Endothelial cell of umbilical vein (primary cell): Measurements from ENCODE around the gene BBX. TPM values are rescaled to one million over a fixed set of nuclear protein-coding genes. Genes with fewer than 3 reads are reported as not detected.
A peak's percentile ranks its signal among the peaks of the same experiment; 100 is the strongest.

Source experiments
- BruUV-seq: library from RNA; stranded (reverse); fragments of 400-500 nt; replicated peaks from 2 replicates; lab custom pipeline; 2021; lab: Mats Ljungman, UMichigan
- CTCF ChIA-PET: fragments of 300-600, 350-600 bp; sonication (Branson Sonifier 250); formaldehyde crosslinking; loops from one replicate; lab custom pipeline; 2021; ENCODE audit warnings: antibody characterized with exemption, inconsistent platforms; lab: Charles Lee
- POLR2A ChIA-PET: fragments of 300-600, 350-600 bp; sonication (Branson Sonifier 250); formaldehyde crosslinking; loops from one replicate; lab custom pipeline; 2021; ENCODE audit warnings: antibody characterized with exemption, inconsistent platforms; lab: Charles Lee
- DNase-seq: peaks from one replicate; pipeline ENCODE4 v3.0.0-alpha.2; 2011; ENCODE audit warnings: low read depth, low spot score
- FAIRE-seq: peaks from 2 replicates; lab custom pipeline; 2011; peaks lifted over from hg19 to GRCh38; lab: Jason Lieb, UNC
- H2AFZ ChIP-seq: 2 replicates; pipeline ENCODE4 v1.6.0; 2012; ENCODE audit warnings: low read depth, low read length, control low read depth, inconsistent platforms
- H3K27ac ChIP-seq: 2 replicates; pipeline ENCODE4 v1.5.1; 2011; ENCODE audit warnings: low read depth, mild to moderate bottlenecking, control low read depth, low read length, moderate library complexity; ENCODE audit not compliant: insufficient read depth
- H3K27me3 ChIP-seq, 2 experiments: 2 replicates each; pipeline versions ENCODE4 v1.6.0 to v1.6.1; 2011; ENCODE audit warnings: low read length in 2 of 2, mixed read lengths in 1 of 2; ENCODE audit not compliant: control insufficient read depth in 2 of 2, insufficient read depth in 2 of 2
- H3K36me3 ChIP-seq, 2 experiments: 2 replicates in 1 of 2; 3 replicates in 1 of 2; pipeline ENCODE4 v1.5.1; 2011; ENCODE audit warnings: low read length in 2 of 2, mild to moderate bottlenecking in 1 of 2, moderate library complexity in 1 of 2; ENCODE audit not compliant: control insufficient read depth in 2 of 2, insufficient read depth in 2 of 2; ENCODE audit errors: extremely low read depth in 1 of 2
- H3K4me1 ChIP-seq: 3 replicates; pipeline ENCODE4 v1.5.1; 2011; ENCODE audit warnings: mild to moderate bottlenecking, low read length; ENCODE audit not compliant: control insufficient read depth, insufficient read depth; ENCODE audit errors: extremely low read depth
- H3K4me2 ChIP-seq: 2 replicates; pipeline ENCODE4 v1.6.1; 2011; ENCODE audit warnings: low read length, control low read depth, mixed read lengths; ENCODE audit not compliant: insufficient read depth
- H3K4me3 ChIP-seq, 3 experiments: fragments of 200-600 bp in 1 of 3; sonication (generic), shearing (Covaris generic) in 1 of 3; replicated peaks in 1 of 3; 2 replicates each; pipeline ENCODE4 v1.5.1; 2011 to 2016; ENCODE audit warnings: control low read depth in 3 of 3, low read length in 3 of 3, mild to moderate bottlenecking in 2 of 3, inconsistent platforms in 1 of 3, low read depth in 1 of 3, moderate library complexity in 1 of 3; ENCODE audit not compliant: insufficient read depth in 1 of 3
- H3K79me2 ChIP-seq: 2 replicates; pipeline ENCODE4 v1.6.0; 2012; ENCODE audit warnings: low read length, inconsistent platforms; ENCODE audit not compliant: control insufficient read depth, insufficient read depth
- H3K9ac ChIP-seq: replicated peaks from 2 replicates; pipeline ENCODE3; 2011; ENCODE audit warnings: low read length, control low read depth; ENCODE audit not compliant: insufficient read depth; ENCODE audit errors: extremely low read depth
- H3K9me1 ChIP-seq: replicated peaks from 3 replicates; pipeline ENCODE4 v1.6.0; 2011; ENCODE audit warnings: mild to moderate bottlenecking, low read length; ENCODE audit not compliant: control insufficient read depth, insufficient read depth; ENCODE audit errors: extremely low read depth
- H3K9me3 ChIP-seq: replicated peaks from 2 replicates; pipeline ENCODE4 v1.5.1; 2012; ENCODE audit warnings: low read length, inconsistent platforms; ENCODE audit not compliant: control insufficient read depth, insufficient read depth
- H4K20me1 ChIP-seq: replicated peaks from 2 replicates; pipeline ENCODE3; 2011; ENCODE audit warnings: mild to moderate bottlenecking, low read length; ENCODE audit not compliant: control insufficient read depth, insufficient read depth; ENCODE audit errors: extremely low read depth
- FOS ChIP-seq: IDR thresholded peaks from 2 replicates; pipeline ENCODE4 v1.6.1; 2011; ENCODE audit warnings: mild to moderate bottlenecking, low read length, moderate library complexity, borderline replicate concordance; ENCODE audit not compliant: insufficient read depth
- POLR2A ChIP-seq: IDR thresholded peaks from 2 replicates; pipeline ENCODE4 v1.6.1; 2012; ENCODE audit warnings: low read depth, mild to moderate bottlenecking, control low read depth, low read length
- dilution Hi-C: fragments of 300-500 bp; cut with MboI; formaldehyde crosslinking; loops from one replicate; pipeline ENCODE4 v1.15.0; 2019; ENCODE audit warnings: low sequenced_read_pairs; ENCODE audit not compliant: extremely low pct_ligation_motif_present
- intact Hi-C: fragments of 100-400 bp; cut with micrococcal nuclease; formaldehyde crosslinking; loops from one replicate; pipeline ENCODE4 v1.10.0; 2022
- polyA plus RNA-seq, 4 experiments: library from polyadenylated mRNA; depleted of rRNA in 3 of 4; stranded (reverse) in 3 of 4; unstranded in 1 of 4; fragments of >200 nt; gene quantifications; 2 replicates each; pipeline versions ENCODE4 v1.2.1 to v1.2.3, GENCODE V29; 2011 to 2012; ENCODE audit warnings: missing spikeins in 1 of 4
- total RNA-seq: library from RNA; stranded (reverse); gene quantifications from 2 replicates; pipeline ENCODE4 v1.2.3, GENCODE V29; 2021
- TF ChIP-seq, protein P1 (sequence below): IDR thresholded peaks from 2 replicates; pipeline ENCODE4 v1.6.1; 2011; ENCODE audit not compliant: insufficient read depth, insufficient read length
- TF ChIP-seq, protein P2 (sequence below), 2 donors: IDR thresholded peaks; 1 replicate in 1 of 2; 2 replicates in 1 of 2; pipeline ENCODE4 v1.5.1; 2011; ENCODE audit warnings: low read length in 2 of 2, mild to moderate bottlenecking in 2 of 2, moderate library complexity in 2 of 2, control low read depth in 1 of 2, inconsistent platforms in 1 of 2, low read depth in 1 of 2; ENCODE audit not compliant: insufficient read depth in 1 of 2; ENCODE audit errors: extremely low read depth in 1 of 2

BBX gene
- total and polyA plus RNA-seq, 2 donors (not counting 3 experiments of a cell fraction or from before 2014, with no cell fraction given) = 21.4 to 43.4 TPM

DNA sequence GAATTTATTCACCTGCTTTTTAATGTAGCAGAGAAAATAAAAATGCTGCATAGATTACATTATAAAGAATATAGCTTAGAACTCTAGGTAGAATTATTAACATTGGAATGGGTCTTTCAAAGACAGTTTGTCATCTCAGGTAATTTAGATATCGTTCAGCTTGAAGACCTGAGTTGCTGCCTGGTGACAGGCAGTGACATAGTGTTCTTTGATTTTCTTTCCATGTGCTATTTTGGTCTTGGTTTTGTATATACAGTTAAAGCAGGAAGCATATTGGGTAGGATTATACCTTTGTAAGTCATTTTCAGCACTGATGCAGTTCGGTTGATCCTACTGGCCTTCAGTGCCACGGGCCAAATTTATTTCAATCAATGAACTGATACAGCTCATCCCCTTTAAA, 98.7 kb downstream of the BBX start:
- no peaks in the 10 kb centered on the region for H3K4me1 ChIP-seq
- H3K4me3 ChIP-seq = no peak overlapping the region
- TF ChIP-seq POLR2A = no peak
- TF ChIP-seq, protein P1, sequence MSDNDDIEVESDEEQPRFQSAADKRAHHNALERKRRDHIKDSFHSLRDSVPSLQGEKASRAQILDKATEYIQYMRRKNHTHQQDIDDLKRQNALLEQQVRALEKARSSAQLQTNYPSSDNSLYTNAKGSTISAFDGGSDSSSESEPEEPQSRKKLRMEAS = no peak
- no peaks in the 10 kb centered on the region for H3K27me3 ChIP-seq
- intact Hi-C loops (no loop called here), dilution Hi-C loops (no loop called here)
- no peak overlapping the region for H2AFZ ChIP-seq
- no peak overlapping the region for H3K4me2 ChIP-seq
- H3K9me1 ChIP-seq = no peaks in the 10 kb centered on the region
- H4K20me1 ChIP-seq = no peaks in the 10 kb centered on the region
- no peak for DNase-seq
- no TSS peak for BruUV-seq
- no peaks in the 10 kb centered on the region for H3K9me3 ChIP-seq
- peaks cover 6% of the 10 kb centered on the region for H3K79me2 ChIP-seq
- H3K27ac ChIP-seq = no peak overlapping the region
- ChIA-PET POLR2A (no interaction called here), CTCF (no interaction called here)
- no peak overlapping the region for H3K9ac ChIP-seq
- no peaks in the 10 kb centered on the region for H3K36me3 ChIP-seq
- FAIRE-seq = no peak

DNA sequence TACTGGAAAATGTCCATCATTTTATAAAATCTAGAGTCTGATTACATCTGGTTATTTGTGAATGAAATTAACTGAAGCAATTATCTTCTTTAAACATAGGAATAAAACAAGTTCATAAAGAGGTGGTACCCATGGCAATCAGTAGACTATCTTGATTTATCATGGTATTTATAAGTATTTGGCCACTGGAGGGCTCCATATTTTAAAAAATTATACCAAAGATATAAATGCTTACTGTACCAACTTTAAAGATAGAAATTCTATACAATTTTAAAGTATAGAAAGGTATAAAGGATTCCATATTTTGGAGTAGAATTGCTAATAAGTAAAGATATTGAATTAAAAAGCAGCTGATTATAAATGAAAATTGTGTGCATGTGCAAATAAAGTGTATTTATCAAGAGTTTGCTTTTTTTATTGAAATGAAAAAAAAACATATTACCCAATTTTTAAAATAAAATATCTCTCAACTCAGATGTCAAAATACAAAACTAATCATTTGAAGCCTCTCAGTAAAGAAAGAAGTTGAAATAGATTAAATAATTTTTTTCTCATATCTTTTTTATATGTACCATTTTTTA, 105.3 kb downstream of the BBX start:
- no peaks in the 10 kb centered on the region for H3K36me3 ChIP-seq
- no TSS peak for BruUV-seq
- no peak overlapping the region for H3K4me2 ChIP-seq
- dilution Hi-C loops = no loop called here
- POLR2A ChIA-PET = no interaction called here
- no peak for TF ChIP-seq FOS
- TF ChIP-seq, protein P2, sequence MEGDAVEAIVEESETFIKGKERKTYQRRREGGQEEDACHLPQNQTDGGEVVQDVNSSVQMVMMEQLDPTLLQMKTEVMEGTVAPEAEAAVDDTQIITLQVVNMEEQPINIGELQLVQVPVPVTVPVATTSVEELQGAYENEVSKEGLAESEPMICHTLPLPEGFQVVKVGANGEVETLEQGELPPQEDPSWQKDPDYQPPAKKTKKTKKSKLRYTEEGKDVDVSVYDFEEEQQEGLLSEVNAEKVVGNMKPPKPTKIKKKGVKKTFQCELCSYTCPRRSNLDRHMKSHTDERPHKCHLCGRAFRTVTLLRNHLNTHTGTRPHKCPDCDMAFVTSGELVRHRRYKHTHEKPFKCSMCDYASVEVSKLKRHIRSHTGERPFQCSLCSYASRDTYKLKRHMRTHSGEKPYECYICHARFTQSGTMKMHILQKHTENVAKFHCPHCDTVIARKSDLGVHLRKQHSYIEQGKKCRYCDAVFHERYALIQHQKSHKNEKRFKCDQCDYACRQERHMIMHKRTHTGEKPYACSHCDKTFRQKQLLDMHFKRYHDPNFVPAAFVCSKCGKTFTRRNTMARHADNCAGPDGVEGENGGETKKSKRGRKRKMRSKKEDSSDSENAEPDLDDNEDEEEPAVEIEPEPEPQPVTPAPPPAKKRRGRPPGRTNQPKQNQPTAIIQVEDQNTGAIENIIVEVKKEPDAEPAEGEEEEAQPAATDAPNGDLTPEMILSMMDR (IDR thresholded peaks at IDR 0.05; ENCODE audit: extremely low read depth in 1 of 2, insufficient read depth in 1 of 2, low read depth in 1 of 2, low read length in 2 of 2) = no peak
- H3K79me2 ChIP-seq = no peaks in the 10 kb centered on the region
- intact Hi-C loops = no loop called here
- H3K9me1 ChIP-seq = no peaks in the 10 kb centered on the region
- H3K4me3 ChIP-seq = no peak overlapping the region
- DNase-seq (peak; percentile 11), FAIRE-seq (no peak)
- CTCF ChIA-PET = interaction anchor here (1.1 to 3.0 kb wide), 4 partner anchors 29 to 53 kb away, joined by 3 to 13 read pairs (median 6); no protein-coding TSS in a partner anchor
- H3K9ac ChIP-seq = no peak overlapping the region
- no peak overlapping the region for H3K27ac ChIP-seq
- H4K20me1 ChIP-seq = no peaks in the 10 kb centered on the region
- no peaks in the 10 kb centered on the region for H3K9me3 ChIP-seq
- no peaks in the 10 kb centered on the region for H3K4me1 ChIP-seq
- H3K27me3 ChIP-seq = no peaks in the 10 kb centered on the region
- no peak overlapping the region for H2AFZ ChIP-seq
